Measurements from ENCODE around the gene STARD10. TPM values are rescaled to one million over a fixed set of nuclear protein-coding genes. Genes with fewer than 3 reads are reported as not detected.

STARD10 gene
- total and polyA plus RNA-seq, 2 experiments from 2014 or later, result 16.6 to 20.5 TPM

- Mint-ChIP-seq H3K4me1 (peaks cover 33% of the 10 kb centered on the region), H3K9me3 (no peaks in the 10 kb centered on the region; the same call in 2 of the 3 replicates), H3K36me3 (ENCODE audit: low read depth) (peaks cover 3% of the 10 kb centered on the region; the same call in 2 of the 3 replicates), H3K27ac (no peak overlapping the region), H3K27me3 (ENCODE audit: insufficient read depth, low read depth, poor library complexity) (peaks cover 26% of the 10 kb centered on the region), H3K4me3 (peak overlapping the region; percentile 16; the same call in 2 of the 3 replicates)
- ATAC-seq, result peak; percentile 30
- Histone ChIP-seq H3F3A (replicated peaks; ENCODE audit: low read depth) (0 out of 2 replicates have a peak, but pooled peaks cover 3% of the 10 kb centered on the region), H2AFZ (peak overlapping the region; percentile 78; the same call in 1 of the 2 replicates), H3K79me2 (replicated peaks; ENCODE audit: insufficient read depth) (peaks cover 23% of the 10 kb centered on the region), H3K36me3 (ENCODE audit: insufficient read depth) (no peaks in the 10 kb centered on the region), H3K4me3 (peak overlapping the region; percentile 45), H3K27me3 (ENCODE audit: insufficient read depth) (peaks cover 19% of the 10 kb centered on the region), H3K4me2 (peak overlapping the region; percentile 73), H3K27ac (ENCODE audit: low read depth) (no peak overlapping the region), H4K20me1 (replicated peaks; ENCODE audit: insufficient read depth) (peaks cover 4% of the 10 kb centered on the region), H3K4me1 (ENCODE audit: insufficient read depth) (peaks cover 30% of the 10 kb centered on the region), H3K9me2 (ENCODE audit: insufficient read depth) (no peaks in the 10 kb centered on the region)
- TF ChIP-seq ETS1 (IDR thresholded peaks at IDR 0.05) (no peak; the same call in 1 of the 2 replicates), JUNB (IDR thresholded peaks at IDR 0.05; ENCODE audit: unreplicated experiment) (no peak), CREB1 (CRISPR knock-in tag; IDR thresholded peaks at IDR 0.05; ENCODE audit: low read depth) (no peak), POLR2AphosphoS5 (IDR thresholded peaks at IDR 0.05; ENCODE audit: low read depth) (no peak), REST (IDR thresholded peaks at IDR 0.05; ENCODE audit: unreplicated experiment) (no peak), ZNF114 (CRISPR knock-in tag; IDR thresholded peaks at IDR 0.05) (no peak), ZNF462 (CRISPR knock-in tag; IDR thresholded peaks at IDR 0.05) (no peak), CTCF (conservative IDR thresholded peaks at IDR 0.05; ENCODE audit: low read depth in 2 of 2) (no peak), STAT1 (IDR thresholded peaks at IDR 0.05; ENCODE audit: unreplicated experiment) (no peak), ZNF331 (CRISPR knock-in tag; IDR thresholded peaks at IDR 0.05; ENCODE audit: low read depth) (no peak), NANOG (IDR thresholded peaks at IDR 0.05; ENCODE audit: borderline replicate concordance) (no peak), EZH2 (IDR thresholded peaks at IDR 0.05; ENCODE audit: low read depth, unreplicated experiment) (no peak), EZH2phosphoT487 (IDR thresholded peaks at IDR 0.05; ENCODE audit: unreplicated experiment) (no peak)
- peak; percentile 77 for DNase-seq (ENCODE audit: low spot score)
These were observed 39.2 kb downstream of the STARD10 start for GRCh38 chr11:72754544-72755155.

All from GM23338 (cell line).